Left lung (tissue), 10 donors: ENCODE results near the gene P4HA1. TPM values are rescaled to one million over a fixed set of nuclear protein-coding genes. Genes with fewer than 3 reads are reported as not detected.
"Not testable (repeated sequence)": the region's sequence is repeated elsewhere in the genome, so short reads cannot be mapped to it uniquely, and the experiment has no call there.

Experiments used
- ATAC-seq: fragments of 200-7000 bp; cut with Tn5 transposase; one replicate; pipeline ENCODE4 v1.9.1; 2020; ENCODE audit warnings: moderate library complexity
- DNase-seq, 4 donors: peaks; one replicate each; pipeline ENCODE4 v3.0.0-alpha.2; 2013 to 2020
- H3K27ac ChIP-seq, 2 donors: fragments of 200-600 bp; sonication (generic) in 1 of 2; one replicate each; pipeline versions ENCODE4 v1.5.0 to v1.8.0; 2020 to 2021
- H3K27me3 ChIP-seq, 2 donors: fragments of 200-600 bp; sonication (generic) in 1 of 2; one replicate each; pipeline versions ENCODE4 v1.5.0 to v1.8.0; 2020 to 2021
- H3K36me3 ChIP-seq, 2 donors: fragments of 200-600 bp; sonication (generic) in 1 of 2; one replicate each; pipeline versions ENCODE4 v1.5.0 to v1.8.0; 2020 to 2021
- H3K4me1 ChIP-seq, 2 donors: fragments of 200-600 bp; one replicate each; pipeline ENCODE4 v1.8.0; 2021
- H3K4me3 ChIP-seq, 2 donors: fragments of 200-600 bp; sonication (generic) in 1 of 2; one replicate each; pipeline versions ENCODE4 v1.5.0 to v1.8.0; 2020 to 2021; ENCODE audit warnings: mild to moderate bottlenecking in 1 of 2
- H3K9me3 ChIP-seq, 2 donors: fragments of 200-600 bp; sonication (generic) in 1 of 2; one replicate each; pipeline versions ENCODE4 v1.5.0 to v1.8.0; 2020 to 2021
- CTCF ChIP-seq, 2 donors: fragments of 200-600 bp; sonication (generic) in 1 of 2; IDR thresholded peaks; one replicate each; pipeline versions ENCODE4 v1.5.0 to v1.8.0; 2021; ENCODE audit warnings: antibody characterized with exemption in 2 of 2
- intact Hi-C, 2 donors: fragments of 100-400 bp; cut with DNase I; formaldehyde crosslinking; loops; one replicate each; pipeline versions ENCODE4 v1.11.2 to v1.14.2; 2022
- polyA plus RNA-seq, 6 donors: library from polyadenylated mRNA; unstranded; fragments of 120-200 nt; gene quantifications; one replicate each; pipeline ENCODE4 v1.2.1, GENCODE V29; 2013; ENCODE audit not compliant: insufficient read length in 6 of 6
- total RNA-seq, 2 donors: library from RNA; stranded (reverse); fragmentation: NEBNext Ultra II Directional; extraction: Animal tissue kit (Norgen Biotek cat#: 25700); gene quantifications; one replicate each; pipeline ENCODE4 v1.2.1, GENCODE V29; 2021
- donor health status: DM: no; HTN: yes; CAD: no.
- donor health status: DM: no; HTN: no; CAD: no.

The P4HA1 gene
- total and polyA plus RNA-seq, 8 donors = 47.4 to 94.4 (median 66.0) TPM

GRCh38 chr10:72997099-72997498 is 99.6 kb downstream of the P4HA1 start:
- H3K4me1 ChIP-seq = no peaks in the 10 kb centered on the region
- TF ChIP-seq CTCF (IDR thresholded peaks at IDR 0.05) = no peak

GRCh38 chr10:72995459-72995858 is 101.2 kb downstream of the P4HA1 start:
- ATAC-seq, H3K36me3 ChIP-seq, H3K4me1 ChIP-seq, intact Hi-C loops, H3K27me3 ChIP-seq, H3K27ac ChIP-seq, DNase-seq, H3K4me3 ChIP-seq: not testable (repeated sequence)
- peaks cover 0 to 14% of the 10 kb centered on the region in 2 donors for H3K9me3 ChIP-seq

More at GRCh38 chr10:72997099-72997498, 99.6 kb downstream of the P4HA1 start:
- H3K36me3 ChIP-seq = peaks cover 0 to 6% of the 10 kb centered on the region in 2 donors
- H3K27ac ChIP-seq = no peak overlapping the region
- intact Hi-C loops = no loop called here
- no peaks in the 10 kb centered on the region for H3K27me3 ChIP-seq
- DNase-seq = no peak
- peaks cover 0 to 14% of the 10 kb centered on the region in 2 donors for H3K9me3 ChIP-seq
- H3K4me3 ChIP-seq = no peak overlapping the region
- no peak for ATAC-seq

- H3K27ac ChIP-seq, H3K36me3 ChIP-seq, intact Hi-C loops, H3K27me3 ChIP-seq, H3K9me3 ChIP-seq, H3K4me3 ChIP-seq, DNase-seq, H3K4me1 ChIP-seq, ATAC-seq: not testable (repeated sequence)
Observed at GRCh38 chr10:72989771-72990170, 106.9 kb downstream of the P4HA1 start.

GRCh38 chr10:72984618-72985017 is 112.0 kb downstream of the P4HA1 start:
- H3K27me3 ChIP-seq, H3K4me3 ChIP-seq, H3K36me3 ChIP-seq, intact Hi-C loops, DNase-seq, H3K4me1 ChIP-seq, H3K27ac ChIP-seq, ATAC-seq: not testable (repeated sequence)
- peaks cover 0 to 11% of the 10 kb centered on the region in 2 donors for H3K9me3 ChIP-seq

GRCh38 chr10:72981882-72982529 is 114.7 kb downstream of the P4HA1 start:
- no peak overlapping the region for H3K27ac ChIP-seq
- intact Hi-C loops = no loop called here

GRCh38 chr10:72981028-72981881 is 115.4 kb downstream of the P4HA1 start:
- intact Hi-C loops = no loop called here
- no peak for ATAC-seq

More at GRCh38 chr10:72981882-72982529, 114.7 kb downstream of the P4HA1 start:
- H3K4me3 ChIP-seq = no peak overlapping the region
- peaks cover 0 to 36% of the 10 kb centered on the region in 2 donors for H3K9me3 ChIP-seq
- no peak for ATAC-seq
- no peaks in the 10 kb centered on the region for H3K36me3 ChIP-seq
- DNase-seq = no peak
- no peaks in the 10 kb centered on the region for H3K4me1 ChIP-seq
- TF ChIP-seq CTCF (IDR thresholded peaks at IDR 0.05) = no peak
- no peaks in the 10 kb centered on the region for H3K27me3 ChIP-seq

More at GRCh38 chr10:72981028-72981881, 115.4 kb downstream of the P4HA1 start:
- TF ChIP-seq CTCF (IDR thresholded peaks at IDR 0.05) = no peak
- Histone ChIP-seq H3K27me3 (no peaks in the 10 kb centered on the region), H3K4me3 (no peak overlapping the region), H3K9me3 (peaks cover 0 to 43% of the 10 kb centered on the region in 2 donors), H3K4me1 (no peaks in the 10 kb centered on the region), H3K36me3 (no peaks in the 10 kb centered on the region), H3K27ac (no peak overlapping the region)
- no peak for DNase-seq
